Heart left ventricle (tissue), 13 donors: ENCODE data around the gene EXOC3L4.

Source experiments
- POLR2A ChIP-seq, 2 donors: fragments of 450-650 bp; IDR thresholded peaks; one replicate each; pipeline ENCODE4 v1.6.1; 2017; ENCODE audit warnings: antibody characterized with exemption in 2 of 2, mild to moderate bottlenecking in 2 of 2, moderate library complexity in 2 of 2
- TF ChIP-seq, protein P1 (sequence below), 12 donors: fragments of 200-600 bp; sonication (generic) in 4 of 12; IDR thresholded peaks; one replicate each; pipeline versions ENCODE4 v1.5.0 to v1.8.0; 2018 to 2022; ENCODE audit warnings: antibody characterized with exemption in 12 of 12, mild to moderate bottlenecking in 5 of 12
- donor health status: ischemic (EF 13 %, LVEDD 7.1; RV severe dilation, severe dysfunction).
- donor health status: DM: no; HTN: yes; CAD: no.
- donor health status: DM: no; HTN: no; CAD: no.
- donor health status: ischemic (EF 25% LVEDD 6.9; RV normal size, moderate dysfunction).
- donor health status: ischemic (EF 25% LVEDD 5.7; RV mildly dilated, moderate dysfunction).
- donor health status: ischemic (EF 35%, LVEDD 5.7; RV mildly dilated, moderate dysfunction).
- donor health status: nonischemic (EF 11% LVEDD 7.7; RV severe dilation, severe dysfunction).
- donor health status: DM: yes; HTN: yes; CAD: no.
- donor health status: PGD.
- donor health status: ischemic (EF 29% LVEDD 5.4; RV normal size, mild dysfunction).
- donor health status: nonischemic (EF 23%, LVEDD 6.1; RV moderate dilation, normal function).

DNA sequence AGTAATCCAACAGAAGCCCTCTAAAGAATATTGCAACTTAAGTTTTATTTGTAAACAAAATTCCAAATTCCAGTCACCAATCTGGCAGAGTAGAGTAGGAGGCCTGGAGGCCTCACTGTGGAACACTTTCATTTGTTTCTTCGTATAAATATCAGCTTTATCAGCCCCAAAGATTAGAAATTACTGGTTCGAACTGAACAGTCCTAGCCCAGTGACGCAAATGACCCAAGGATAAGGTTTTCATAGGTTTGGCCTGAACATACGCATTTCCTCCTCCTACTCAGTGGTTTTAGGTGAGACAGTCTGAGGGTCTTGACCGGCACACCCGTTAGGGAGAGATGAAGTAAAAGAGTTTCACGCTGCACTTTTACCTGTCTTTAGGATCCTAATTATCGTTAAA, 38.8 kb upstream of the EXOC3L4 start:
- no peak for TF ChIP-seq POLR2A (IDR thresholded peaks at IDR 0.05)
- TF ChIP-seq, protein P1, sequence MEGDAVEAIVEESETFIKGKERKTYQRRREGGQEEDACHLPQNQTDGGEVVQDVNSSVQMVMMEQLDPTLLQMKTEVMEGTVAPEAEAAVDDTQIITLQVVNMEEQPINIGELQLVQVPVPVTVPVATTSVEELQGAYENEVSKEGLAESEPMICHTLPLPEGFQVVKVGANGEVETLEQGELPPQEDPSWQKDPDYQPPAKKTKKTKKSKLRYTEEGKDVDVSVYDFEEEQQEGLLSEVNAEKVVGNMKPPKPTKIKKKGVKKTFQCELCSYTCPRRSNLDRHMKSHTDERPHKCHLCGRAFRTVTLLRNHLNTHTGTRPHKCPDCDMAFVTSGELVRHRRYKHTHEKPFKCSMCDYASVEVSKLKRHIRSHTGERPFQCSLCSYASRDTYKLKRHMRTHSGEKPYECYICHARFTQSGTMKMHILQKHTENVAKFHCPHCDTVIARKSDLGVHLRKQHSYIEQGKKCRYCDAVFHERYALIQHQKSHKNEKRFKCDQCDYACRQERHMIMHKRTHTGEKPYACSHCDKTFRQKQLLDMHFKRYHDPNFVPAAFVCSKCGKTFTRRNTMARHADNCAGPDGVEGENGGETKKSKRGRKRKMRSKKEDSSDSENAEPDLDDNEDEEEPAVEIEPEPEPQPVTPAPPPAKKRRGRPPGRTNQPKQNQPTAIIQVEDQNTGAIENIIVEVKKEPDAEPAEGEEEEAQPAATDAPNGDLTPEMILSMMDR (IDR thresholded peaks at IDR 0.05): no peak
